DMS 273 (cell line): Measurements from ENCODE around the gene CEP192.
A peak's percentile ranks its signal among the peaks of the same experiment; 100 is the strongest.

Source experiments
- DNase-seq: peaks from one replicate; lab custom pipeline; 2025; ENCODE audit not compliant: unreplicated experiment; lab: John Stamatoyannopoulos, UW

The CEP192 gene

DNA sequence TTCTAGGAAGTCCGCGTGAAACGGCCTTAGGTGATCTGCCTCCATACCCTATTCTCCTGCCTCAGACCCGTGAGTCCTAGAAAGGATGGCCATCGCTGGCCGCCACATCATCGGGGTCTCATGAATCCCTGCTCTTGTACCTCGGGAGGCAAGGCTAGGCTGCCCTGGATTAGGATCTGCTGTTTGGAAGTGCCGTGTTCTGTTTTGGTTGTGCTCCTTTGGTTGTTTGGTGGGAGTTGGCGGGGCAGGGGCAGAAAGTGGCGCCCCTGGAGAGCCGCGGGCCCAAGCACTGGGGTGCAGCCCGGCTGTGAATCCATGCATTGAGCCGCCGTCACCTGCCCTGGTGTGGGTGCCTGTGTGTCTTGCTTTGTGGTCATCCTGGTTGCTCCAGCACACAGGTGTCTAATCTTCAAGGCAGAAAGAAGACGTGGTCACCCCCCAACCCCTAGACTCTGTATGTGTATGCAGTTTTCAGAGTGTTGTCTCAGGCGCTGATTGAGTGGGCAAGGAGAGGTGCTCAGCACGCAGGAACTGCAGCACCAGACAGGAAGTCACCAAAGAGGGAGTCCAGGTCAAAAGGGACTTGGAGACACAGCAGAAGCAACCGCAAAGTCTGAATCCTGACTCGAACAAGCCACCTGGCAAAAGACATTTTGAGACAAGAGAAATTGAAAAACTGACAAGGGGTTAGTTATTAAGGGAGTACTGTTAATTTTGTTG lies 147.4 kb downstream of the CEP192 start:
- DNase-seq = no peak

DNA sequence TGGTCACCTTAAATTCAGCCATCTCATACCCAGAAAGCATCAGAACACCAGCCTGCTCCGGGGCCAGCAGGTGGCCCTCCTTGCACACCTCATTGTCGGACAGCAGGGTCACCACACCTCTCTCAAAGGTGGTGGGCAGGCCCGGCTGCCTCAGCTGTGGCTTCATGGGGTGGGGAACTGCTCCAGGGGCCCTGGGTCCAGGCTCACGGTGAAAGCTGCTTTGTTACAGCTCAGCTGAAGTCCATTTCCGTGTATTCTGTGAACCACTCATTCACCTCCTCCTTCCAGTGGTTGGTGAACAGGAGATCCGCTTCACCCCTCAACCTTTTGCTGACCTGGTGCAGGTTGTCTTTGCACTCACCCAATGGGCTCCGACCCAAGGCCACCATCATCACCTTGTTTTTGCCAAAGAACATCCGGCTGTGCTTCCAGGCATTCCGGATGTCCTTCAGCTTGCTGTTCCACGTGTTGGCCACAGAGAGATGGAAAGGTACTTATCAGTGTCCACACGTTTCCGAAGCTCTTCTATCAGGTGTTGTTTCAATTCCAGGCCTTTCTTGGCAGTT lies 148.8 kb downstream of the CEP192 start:
- DNase-seq = no peak

DNA sequence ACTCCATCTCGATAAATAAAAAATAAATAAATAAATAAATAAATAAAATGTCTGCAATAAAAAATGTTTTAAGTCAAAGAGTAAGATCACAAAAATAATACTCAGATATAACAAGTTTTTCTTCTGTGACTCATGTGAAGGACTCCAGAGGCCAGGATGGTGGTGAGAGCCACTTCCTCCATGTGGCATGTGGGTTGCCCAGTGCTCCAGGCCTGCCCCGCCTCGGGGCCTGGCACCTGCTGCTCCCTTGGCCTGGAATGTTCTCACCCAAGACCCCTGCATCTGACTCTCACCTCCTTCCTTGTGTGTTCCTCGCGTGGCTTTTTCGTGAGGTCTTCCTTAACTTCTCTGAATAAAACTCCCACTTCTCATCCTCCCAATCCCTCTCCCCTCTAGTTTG lies 150.0 kb downstream of the CEP192 start:
- no peak for DNase-seq

DNA sequence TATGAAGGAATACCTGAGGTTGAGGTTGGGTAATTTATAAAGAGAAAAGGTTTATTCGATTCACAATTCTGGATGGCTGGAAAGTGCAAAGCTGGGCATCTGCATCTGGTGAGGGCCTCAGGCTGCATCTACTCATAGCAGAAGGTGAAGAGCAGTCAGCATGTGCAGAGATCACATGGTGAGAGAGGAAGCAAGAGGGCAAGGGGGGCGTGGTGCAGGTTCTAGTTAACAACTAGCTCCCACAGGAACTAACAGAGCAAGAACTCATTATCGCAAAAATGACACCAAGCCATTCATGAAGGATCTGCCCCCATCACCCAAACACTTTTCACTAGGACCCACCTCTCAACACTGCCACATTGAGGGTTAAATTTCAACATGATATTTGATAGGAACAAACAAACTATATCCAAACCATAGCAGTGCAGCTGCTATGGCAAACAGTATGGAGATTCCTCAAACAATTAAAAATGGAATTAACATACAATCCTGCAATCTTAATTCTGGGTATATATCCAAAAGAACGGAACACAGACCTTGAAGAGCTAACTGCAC lies 154.6 kb downstream of the CEP192 start:
- DNase-seq = no peak

DNA sequence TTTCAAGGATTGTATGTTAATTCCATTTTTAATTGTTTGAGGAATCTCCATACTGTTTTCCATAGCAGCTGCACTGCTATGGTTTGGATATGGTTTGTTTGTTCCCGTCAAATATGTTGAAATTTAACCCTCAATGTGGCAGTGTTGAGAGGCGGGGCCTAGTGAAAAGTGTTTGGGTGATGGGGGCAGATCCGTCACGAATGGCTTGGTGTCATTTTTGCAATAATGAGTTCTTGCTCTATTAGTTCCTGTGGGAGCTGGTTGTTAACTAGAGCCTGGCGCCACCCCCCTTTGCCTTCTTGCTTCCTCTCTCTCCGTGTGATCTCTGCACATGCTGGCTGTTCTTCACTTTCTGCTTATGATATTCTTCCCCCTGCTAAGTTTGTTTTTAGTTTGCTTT lies 156.0 kb downstream of the CEP192 start:
- DNase-seq = no peak

DNA sequence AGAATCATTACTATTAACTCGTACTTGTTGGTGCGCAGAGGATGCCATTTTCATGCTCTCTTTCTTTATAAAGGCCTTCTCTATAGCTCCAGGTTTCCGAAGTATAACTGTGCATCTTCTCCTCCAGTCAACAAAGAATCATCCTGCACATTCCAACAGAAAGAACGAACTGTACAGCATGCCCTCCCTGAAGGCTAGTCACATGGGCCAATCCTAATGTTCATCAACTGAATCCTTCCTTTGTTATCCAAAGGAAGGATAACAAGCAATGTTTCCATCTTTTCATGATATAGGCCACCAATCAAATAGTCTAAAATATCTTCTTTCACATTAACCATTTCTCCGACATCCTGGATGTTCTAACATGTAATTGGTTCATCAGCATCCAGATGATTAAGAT lies 160.5 kb downstream of the CEP192 start:
- no peak for DNase-seq

DNA sequence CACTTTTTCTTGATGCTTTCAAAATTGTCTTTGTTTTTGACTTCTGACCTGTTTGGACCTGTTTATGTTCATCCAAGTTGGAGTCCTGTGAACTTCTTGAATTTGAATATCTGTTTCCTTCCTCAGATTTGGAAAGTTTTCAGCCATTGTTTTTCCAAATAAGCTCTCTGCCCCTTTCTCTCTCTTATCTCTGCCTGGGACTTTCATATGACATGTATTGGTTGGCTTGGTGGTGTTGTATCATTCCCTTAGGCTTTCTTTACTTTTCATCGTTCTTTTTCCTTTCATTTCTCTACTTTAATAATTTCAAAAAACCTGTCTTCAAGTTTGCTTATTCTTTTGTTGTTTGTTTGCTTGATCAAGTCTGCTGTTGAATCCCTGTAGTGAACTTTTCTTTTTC lies 167.3 kb downstream of the CEP192 start:
- DNase-seq = no peak

DNA sequence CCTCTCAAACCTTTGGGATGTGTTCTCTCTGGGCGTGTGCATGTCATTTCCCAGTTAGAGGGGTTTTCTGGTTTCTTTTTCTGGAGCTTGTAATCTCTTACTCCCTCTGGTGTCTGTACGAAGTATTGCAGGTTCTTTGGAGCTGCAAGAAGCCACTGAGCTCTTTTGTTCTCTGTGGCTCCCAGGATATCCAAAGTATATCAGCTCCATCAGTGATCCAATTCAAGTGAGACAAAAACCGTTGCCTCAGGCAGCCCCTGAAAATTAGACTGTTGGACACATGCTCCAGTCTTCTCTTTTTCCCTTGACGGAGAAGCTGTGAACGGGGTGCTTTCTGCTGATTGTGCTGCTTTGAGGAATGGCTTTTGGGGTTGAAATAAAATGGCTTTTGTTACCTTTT lies 168.4 kb downstream of the CEP192 start:
- peak; percentile 84 for DNase-seq

DNA sequence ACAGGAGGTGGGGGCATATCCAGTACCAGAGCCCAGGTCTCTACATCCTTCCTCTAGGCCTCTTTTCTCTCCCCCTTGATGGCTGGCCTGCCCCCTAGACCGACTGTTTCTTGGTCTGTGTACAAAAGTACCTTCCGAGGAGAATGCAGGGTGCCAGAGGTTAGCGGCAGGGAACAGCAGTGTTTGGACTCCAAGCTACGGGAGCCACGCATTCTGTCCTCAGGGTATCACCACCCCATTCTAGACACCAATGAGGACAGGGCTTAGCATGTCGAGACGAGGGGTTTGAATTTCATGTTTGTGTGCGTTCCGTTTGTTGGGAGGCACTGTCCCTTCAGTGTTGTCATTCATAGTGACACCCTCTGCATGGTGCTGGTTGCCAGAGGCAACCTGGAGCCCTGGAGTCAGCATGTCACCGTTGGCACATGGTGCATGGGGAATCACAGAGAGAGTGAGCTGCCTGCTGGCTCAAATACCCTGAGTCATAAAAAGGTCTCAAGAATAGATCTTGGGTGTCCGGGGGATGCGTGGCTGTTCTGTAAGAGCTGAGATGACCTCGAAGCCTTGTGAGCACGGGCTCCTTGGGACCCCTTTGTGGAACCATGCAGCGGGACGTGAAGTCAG lies 170.2 kb downstream of the CEP192 start:
- DNase-seq = no peak

DNA sequence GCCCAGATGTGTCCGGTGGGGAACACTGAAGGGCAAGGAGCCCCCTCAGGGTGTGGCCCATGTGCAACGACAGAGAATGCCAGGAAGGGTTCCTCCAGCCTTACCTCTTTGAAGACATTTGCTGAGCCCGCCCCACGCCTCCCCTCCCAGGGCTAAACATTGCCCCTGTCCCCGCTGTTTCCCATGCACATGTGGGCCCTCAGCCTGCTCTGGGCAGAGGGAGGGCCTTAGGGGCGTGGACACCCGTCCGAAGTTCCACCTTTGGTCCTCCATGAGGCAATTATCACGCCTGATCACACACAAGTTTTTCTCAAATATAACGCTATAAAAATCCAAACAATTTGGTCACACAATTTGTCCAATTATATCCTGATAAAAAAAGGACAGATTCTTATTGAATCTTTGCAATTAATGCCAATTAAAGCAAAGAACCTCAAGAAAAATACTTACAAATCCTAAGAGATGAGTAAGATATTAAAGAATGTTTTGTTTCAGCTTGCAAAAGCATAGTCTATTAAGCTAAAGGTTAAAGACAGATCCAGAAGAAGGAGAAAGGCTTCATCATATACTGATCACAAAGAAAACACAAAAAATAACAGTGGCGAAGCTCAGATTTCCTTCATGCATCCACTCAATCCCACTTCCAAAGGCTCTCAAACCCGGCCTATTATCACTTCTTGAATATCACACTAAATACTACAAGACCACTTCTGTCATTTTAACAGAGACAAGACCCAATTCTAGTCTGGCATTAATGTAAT lies 172.2 kb downstream of the CEP192 start:
- DNase-seq = no peak

DNA sequence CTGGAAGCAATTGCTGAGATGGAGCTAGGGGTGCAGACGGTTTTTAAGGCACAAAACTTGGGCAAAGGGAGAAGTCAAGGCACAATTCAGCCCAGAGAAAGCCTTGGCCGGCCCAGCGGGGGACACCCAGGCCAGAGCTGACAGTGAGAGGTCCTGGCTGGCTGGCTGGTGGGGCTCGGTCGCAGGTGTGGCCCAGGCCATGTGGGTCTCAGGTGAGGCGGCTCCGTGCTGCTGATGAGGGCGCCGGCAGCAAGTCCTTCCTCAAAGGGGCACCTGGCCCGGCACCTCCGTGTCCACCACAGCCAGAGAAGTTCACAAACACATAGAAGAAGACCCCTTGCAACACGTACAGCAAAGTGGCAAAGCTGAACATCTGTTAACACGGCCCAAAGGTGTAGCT lies 173.2 kb downstream of the CEP192 start:
- DNase-seq = no peak

DNA sequence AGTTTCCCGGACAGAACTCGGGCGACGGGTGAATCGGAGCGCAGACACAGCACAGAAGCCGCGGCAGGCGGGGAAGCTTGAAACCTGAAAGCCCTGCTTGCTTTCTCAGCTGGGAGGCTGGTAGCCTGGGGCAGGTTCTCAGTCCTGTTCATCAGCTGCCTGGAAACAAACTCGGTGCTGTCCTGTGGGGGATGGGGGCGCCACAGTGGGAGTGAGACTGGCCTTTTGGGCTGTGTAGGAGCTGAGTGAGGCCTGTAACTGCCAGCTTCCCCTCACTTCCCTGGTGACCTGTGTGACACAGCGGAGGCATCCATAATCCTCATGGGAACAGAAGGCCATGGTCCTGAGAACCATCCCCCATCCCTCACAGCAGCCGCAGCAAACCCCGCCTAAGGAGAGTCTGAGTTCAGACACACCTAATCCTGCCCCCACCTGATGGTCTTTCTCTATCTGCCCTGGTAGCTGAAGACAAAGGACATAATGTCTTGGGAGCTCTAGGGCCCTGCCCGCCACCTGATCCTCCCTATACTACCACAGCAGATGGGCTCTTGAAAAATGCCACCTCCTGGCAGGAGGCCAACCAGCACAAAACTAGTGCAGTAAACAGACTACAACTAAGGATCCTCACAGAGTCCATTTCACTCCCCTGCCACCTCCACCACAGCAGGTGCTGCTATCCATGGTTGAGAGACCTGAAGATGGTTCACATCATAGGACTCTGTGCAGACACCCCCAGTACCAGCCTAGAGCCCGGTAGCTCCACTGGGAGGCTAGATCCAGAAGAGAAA lies 174.7 kb downstream of the CEP192 start:
- peak; percentile 81 for DNase-seq

DNA sequence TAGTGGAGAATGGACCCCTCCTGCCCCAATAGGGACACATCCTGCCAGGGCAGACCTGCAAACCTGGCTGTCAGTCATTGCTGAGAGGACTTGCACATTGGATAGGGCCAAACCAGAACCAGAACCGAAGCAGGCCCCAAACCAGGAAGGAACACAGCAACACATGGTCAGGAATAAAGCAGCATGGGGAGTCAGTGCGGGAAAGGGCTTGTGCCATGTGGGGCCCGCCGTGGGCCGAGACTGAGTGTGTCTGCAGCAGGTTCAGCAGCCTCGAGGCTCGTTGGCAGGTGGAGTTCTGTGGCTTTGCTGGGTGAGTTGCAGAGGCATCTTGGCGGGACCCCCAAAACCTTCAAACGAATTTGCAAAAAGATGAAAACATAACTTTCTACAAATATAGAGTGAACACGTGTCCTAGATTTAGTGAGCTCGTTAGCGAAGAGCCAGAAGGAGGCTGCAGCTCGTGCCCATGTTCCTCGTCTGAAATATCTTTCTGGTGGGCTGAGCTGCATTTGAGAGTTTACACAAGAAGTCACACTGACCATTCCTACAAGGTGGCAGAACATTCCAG lies 182.5 kb downstream of the CEP192 start:
- DNase-seq = no peak
